Mesendoderm (in vitro differentiated cells): ENCODE measurements around the gene LKAAEAR1.

Experiments
- DNase-seq: peaks from one replicate; pipeline ENCODE4 v3.0.0; 2013
- H2AK5ac ChIP-seq: 2 replicates; pipeline ENCODE4 v1.6.1; 2013; ENCODE audit warnings: low read length, inconsistent platforms
- H2BK120ac ChIP-seq: 2 replicates; pipeline ENCODE4 v1.6.1; 2013; ENCODE audit warnings: low read depth, mild to moderate bottlenecking, low read length, moderate library complexity, mixed read lengths
- H2BK15ac ChIP-seq: replicated peaks from 2 replicates; pipeline ENCODE4 v1.6.1; 2013; ENCODE audit warnings: low read depth, mild to moderate bottlenecking, moderate library complexity
- H2BK5ac ChIP-seq: 2 replicates; pipeline ENCODE4 v1.6.1; 2013; ENCODE audit warnings: low read length, inconsistent platforms
- H3K18ac ChIP-seq: 2 replicates; pipeline ENCODE4 v1.6.1; 2013; ENCODE audit warnings: mild to moderate bottlenecking, low read length, mixed read lengths
- H3K23ac ChIP-seq: one replicate; pipeline ENCODE4 v1.6.1; 2013; ENCODE audit warnings: low read length
- H3K27ac ChIP-seq: 2 replicates; pipeline ENCODE4 v1.5.1; 2013; ENCODE audit warnings: low read depth, mild to moderate bottlenecking, inconsistent platforms, low read length, moderate library complexity
- H3K27me3 ChIP-seq: 2 replicates; pipeline ENCODE4 v1.6.1; 2013; ENCODE audit warnings: low read length, control low read depth, mild to moderate bottlenecking, inconsistent platforms; ENCODE audit not compliant: insufficient read depth, poor library complexity
- H3K36me3 ChIP-seq: 2 replicates; pipeline ENCODE4 v1.6.1; 2013; ENCODE audit warnings: low read length, inconsistent platforms; ENCODE audit not compliant: control insufficient read depth, insufficient read depth
- H3K4ac ChIP-seq: one replicate; pipeline ENCODE4 v1.6.1; 2013; ENCODE audit warnings: low read depth, mild to moderate bottlenecking, low read length, moderate library complexity
- H3K4me1 ChIP-seq: 2 replicates; pipeline ENCODE4 v1.6.1; 2013; ENCODE audit warnings: low read depth, low read length, inconsistent platforms; ENCODE audit not compliant: control insufficient read depth
- H3K4me2 ChIP-seq: 2 replicates; pipeline ENCODE4 v1.6.1; 2013; ENCODE audit warnings: low read length
- H3K4me3 ChIP-seq: 2 replicates; pipeline ENCODE4 v1.5.1; 2013; ENCODE audit warnings: mild to moderate bottlenecking, low read length
- H3K56ac ChIP-seq: one replicate; pipeline ENCODE4 v1.6.1; 2013; ENCODE audit warnings: low read length
- H3K79me1 ChIP-seq: 2 replicates; pipeline ENCODE4 v1.6.1; 2013; ENCODE audit warnings: low read length, inconsistent platforms
- H3K79me2 ChIP-seq: 2 replicates; pipeline ENCODE4 v1.6.1; 2013; ENCODE audit warnings: mild to moderate bottlenecking, low read length; ENCODE audit not compliant: control insufficient read depth, insufficient read depth
- H3K9ac ChIP-seq: 2 replicates; pipeline ENCODE4 v1.6.1; 2013; ENCODE audit warnings: low read length, inconsistent platforms
- H4K5ac ChIP-seq: one replicate; pipeline ENCODE4 v1.6.1; 2013; ENCODE audit warnings: low read length
- H4K8ac ChIP-seq: one replicate; pipeline ENCODE4 v1.6.1; 2013; ENCODE audit warnings: low read depth, mild to moderate bottlenecking, control low read depth, low read length, moderate library complexity
- WGBS: extraction: QIAGEN DNeasy Blood & Tissue Kit; methylation state at CpG from one replicate; pipeline ENCODE4 v1.1.7; 2013; ENCODE audit warnings: low lambda C conversion rate, missing lambda C conversion rate; ENCODE audit not compliant: insufficient coverage; ENCODE audit errors: extremely low coverage; 5-methylcytosine and 5-hydroxymethylcytosine counted together

The LKAAEAR1 gene

GRCh38 chr20:64041781-64042053 is 42.5 kb downstream of the LKAAEAR1 start:
- H3K4me1 ChIP-seq = peaks cover 2% of the 10 kb centered on the region
- peak overlapping the region; percentile 58 for H3K56ac ChIP-seq
- H3K18ac ChIP-seq = no peak overlapping the region
- no peak for DNase-seq
- H2BK15ac ChIP-seq = no peak overlapping the region
- no peak overlapping the region for H2AK5ac ChIP-seq
- peak overlapping the region; percentile 32 for H3K4me2 ChIP-seq
- H3K27ac ChIP-seq = no peak overlapping the region
- no CpG with 5 or more reads among the region's 11 CpGs for WGBS
- no peak overlapping the region for H3K4ac ChIP-seq
- no peaks in the 10 kb centered on the region for H3K36me3 ChIP-seq
- H3K23ac ChIP-seq = no peak overlapping the region
- no peak overlapping the region for H3K4me3 ChIP-seq
- no peak overlapping the region for H3K9ac ChIP-seq
- no peak overlapping the region for H4K5ac ChIP-seq
- H2BK120ac ChIP-seq = no peak overlapping the region
- no peak overlapping the region for H2BK5ac ChIP-seq
- H4K8ac ChIP-seq = no peak overlapping the region
- H3K27me3 ChIP-seq = peaks cover 10% of the 10 kb centered on the region
- no peaks in the 10 kb centered on the region for H3K79me1 ChIP-seq
- no peaks in the 10 kb centered on the region for H3K79me2 ChIP-seq

GRCh38 chr20:64041040-64041780 is 43.0 kb downstream of the LKAAEAR1 start:
- H3K4me2 ChIP-seq = no peak overlapping the region
- H3K36me3 ChIP-seq = no peaks in the 10 kb centered on the region
- H2AK5ac ChIP-seq = no peak overlapping the region
- no peak overlapping the region for H2BK120ac ChIP-seq
- peaks cover 10% of the 10 kb centered on the region for H3K27me3 ChIP-seq
- H3K56ac ChIP-seq = peak overlapping the region; percentile 3
- no peak overlapping the region for H3K4ac ChIP-seq
- H2BK15ac ChIP-seq = no peak overlapping the region
- no peak overlapping the region for H3K23ac ChIP-seq
- H4K5ac ChIP-seq = no peak overlapping the region
- no peaks in the 10 kb centered on the region for H3K79me2 ChIP-seq
- no peak overlapping the region for H4K8ac ChIP-seq
- no peak overlapping the region for H3K9ac ChIP-seq
- H3K18ac ChIP-seq = no peak overlapping the region
- H3K4me1 ChIP-seq = peaks cover 4% of the 10 kb centered on the region
- H3K79me1 ChIP-seq = no peaks in the 10 kb centered on the region
- H3K27ac ChIP-seq = no peak overlapping the region
- no peak for DNase-seq
- no CpG with 5 or more reads among the region's 15 CpGs for WGBS
- H2BK5ac ChIP-seq = no peak overlapping the region
- no peak overlapping the region for H3K4me3 ChIP-seq

- no peaks in the 10 kb centered on the region for H3K79me1 ChIP-seq
- no peak overlapping the region for H4K5ac ChIP-seq
- H3K4ac ChIP-seq = no peak overlapping the region
- no peak overlapping the region for H3K27ac ChIP-seq
- H3K18ac ChIP-seq = no peak overlapping the region
- no peak overlapping the region for H2BK120ac ChIP-seq
- no peak overlapping the region for H2BK5ac ChIP-seq
- H3K36me3 ChIP-seq = no peaks in the 10 kb centered on the region
- H2BK15ac ChIP-seq = no peak overlapping the region
- H4K8ac ChIP-seq = no peak overlapping the region
- no peak overlapping the region for H3K23ac ChIP-seq
- H3K79me2 ChIP-seq = no peaks in the 10 kb centered on the region
- H3K4me2 ChIP-seq = no peak overlapping the region
- DNase-seq = no peak
- no CpG with 5 or more reads among the region's 12 CpGs for WGBS
- H2AK5ac ChIP-seq = no peak overlapping the region
- peaks cover 10% of the 10 kb centered on the region for H3K27me3 ChIP-seq
- H3K4me3 ChIP-seq = no peak overlapping the region
- H3K56ac ChIP-seq = no peak overlapping the region
- H3K4me1 ChIP-seq = peaks cover 2% of the 10 kb centered on the region
- no peak overlapping the region for H3K9ac ChIP-seq
Observed at GRCh38 chr20:64040231-64041039, 43.8 kb downstream of the LKAAEAR1 start.

GRCh38 chr20:64039293-64040160 is 44.7 kb downstream of the LKAAEAR1 start:
- no peak overlapping the region for H3K4me3 ChIP-seq
- H3K4me1 ChIP-seq = peaks cover 2% of the 10 kb centered on the region
- no peaks in the 10 kb centered on the region for H3K79me1 ChIP-seq
- no peak for DNase-seq
- H2BK5ac ChIP-seq = no peak overlapping the region
- no peak overlapping the region for H2AK5ac ChIP-seq
- no peak overlapping the region for H2BK15ac ChIP-seq
- H3K9ac ChIP-seq = peak overlapping the region; percentile 58
- H4K5ac ChIP-seq = no peak overlapping the region
- no peaks in the 10 kb centered on the region for H3K36me3 ChIP-seq
- no peak overlapping the region for H3K23ac ChIP-seq
- peaks cover 10% of the 10 kb centered on the region for H3K27me3 ChIP-seq
- H3K4me2 ChIP-seq = peak overlapping the region; percentile 44
- H2BK120ac ChIP-seq = no peak overlapping the region
- H3K4ac ChIP-seq = no peak overlapping the region
- peak overlapping the region; percentile 80 for H3K56ac ChIP-seq
- H3K27ac ChIP-seq = no peak overlapping the region
- no CpG with 5 or more reads among the region's 17 CpGs for WGBS
- H4K8ac ChIP-seq = no peak overlapping the region
- H3K79me2 ChIP-seq = no peaks in the 10 kb centered on the region
- no peak overlapping the region for H3K18ac ChIP-seq

- Histone ChIP-seq H3K4ac (peak overlapping the region; percentile 18), H3K27me3 (peaks cover 10% of the 10 kb centered on the region), H3K79me2 (no peaks in the 10 kb centered on the region), H3K23ac (peak overlapping the region; percentile 45), H3K4me1 (peaks cover 2% of the 10 kb centered on the region), H4K5ac (no peak overlapping the region), H2AK5ac (no peak overlapping the region), H3K79me1 (no peaks in the 10 kb centered on the region), H3K56ac (peak overlapping the region; percentile 92), H2BK5ac (no peak overlapping the region), H3K36me3 (peaks cover 2% of the 10 kb centered on the region), H2BK120ac (no peak overlapping the region), H4K8ac (no peak overlapping the region), H2BK15ac (no peak overlapping the region), H3K4me3 (peak overlapping the region; percentile 19), H3K27ac (no peak overlapping the region), H3K4me2 (peak overlapping the region; percentile 48), H3K9ac (peak overlapping the region; percentile 69), H3K18ac (no peak overlapping the region)
- no CpG with 5 or more reads among the region's 91 CpGs for WGBS
- DNase-seq = peak; percentile 78
Observed at GRCh38 chr20:64038565-64039292, 45.5 kb downstream of the LKAAEAR1 start.
